Panc1 (cell line): ENCODE measurements around the gene SRCIN1. TPM values are rescaled to one million over a fixed set of nuclear protein-coding genes. Genes with fewer than 3 reads are reported as not detected.

Experiments
- ATAC-seq: fragments of 200-7000 bp; cut with Tn5 transposase; 2 replicates; pipeline ENCODE4 v1.9.1; 2020; ENCODE audit warnings: mild to moderate bottlenecking, moderate library complexity
- BruUV-seq: library from RNA; stranded (reverse); fragments of 400-500 nt; replicated peaks from 2 replicates; lab custom pipeline; 2021; lab: Mats Ljungman, UMichigan
- CTCF ChIA-PET: fragments of 300-600 bp; sonication (Branson Sonifier 250); formaldehyde crosslinking; loops from one replicate; lab custom pipeline; 2022; ENCODE audit warnings: antibody characterized with exemption; lab: Charles Lee
- POLR2A ChIA-PET: fragments of 300-600 bp; sonication (Branson Sonifier 250); formaldehyde crosslinking; loops from one replicate; lab custom pipeline; 2022; ENCODE audit warnings: antibody characterized with exemption; lab: Charles Lee
- DNase-seq: peaks from one replicate; pipeline ENCODE4 v3.0.0-alpha.2; 2010; ENCODE audit warnings: low read depth, low spot score
- H3K27ac ChIP-seq: 2 replicates; pipeline ENCODE4 v1.5.1; 2011; ENCODE audit warnings: mild to moderate bottlenecking, low read length, inconsistent platforms
- H3K27me3 ChIP-seq: fragments of 200-500 bp; sonication (Bioruptor generic); 2 replicates; pipeline ENCODE4 v1.6.0; 2014; ENCODE audit warnings: low read length, inconsistent platforms; ENCODE audit not compliant: control insufficient read depth, insufficient read depth
- H3K36me3 ChIP-seq: fragments of 200-500 bp; sonication (Bioruptor generic); 2 replicates; pipeline ENCODE4 v1.5.1; 2014; ENCODE audit warnings: inconsistent platforms, mild to moderate bottlenecking, low read length, moderate library complexity; ENCODE audit not compliant: control insufficient read depth, insufficient read depth
- H3K4me1 ChIP-seq: 2 replicates; pipeline ENCODE4 v1.5.1; 2011; ENCODE audit warnings: inconsistent platforms, mild to moderate bottlenecking, low read length, moderate library complexity; ENCODE audit not compliant: control insufficient read depth, insufficient read depth
- H3K4me3 ChIP-seq, 2 experiments: 2 replicates each; pipeline ENCODE4 v1.5.1; 2011 to 2012; ENCODE audit warnings: low read depth in 2 of 2, low read length in 2 of 2, mild to moderate bottlenecking in 2 of 2, inconsistent platforms in 1 of 2, moderate library complexity in 1 of 2
- H3K9me3 ChIP-seq: fragments of 200-500 bp; sonication (Bioruptor generic); 2 replicates; pipeline ENCODE4 v1.5.1; 2014; ENCODE audit warnings: low read depth, mild to moderate bottlenecking, inconsistent platforms, low read length, moderate library complexity; ENCODE audit not compliant: control insufficient read depth, insufficient read depth
- POLR2AphosphoS5 ChIP-seq: IDR thresholded peaks from 2 replicates; pipeline ENCODE4 v1.6.1; 2012; ENCODE audit warnings: mild to moderate bottlenecking, low read depth, low read length, moderate library complexity
- REST ChIP-seq, 2 experiments: IDR thresholded peaks; 2 replicates each; pipeline ENCODE4 v1.6.1; 2011 to 2012; ENCODE audit warnings: low read depth in 2 of 2, control low read depth in 1 of 2, low read length in 1 of 2, mild to moderate bottlenecking in 1 of 2, moderate library complexity in 1 of 2; ENCODE audit not compliant: insufficient read depth in 1 of 2
- SIN3A ChIP-seq: IDR thresholded peaks from 2 replicates; pipeline ENCODE4 v1.6.1; 2012; ENCODE audit warnings: low read depth, mild to moderate bottlenecking, low read length, moderate library complexity, borderline replicate concordance; ENCODE audit not compliant: insufficient read depth
- TCF7L2 ChIP-seq: IDR thresholded peaks from 2 replicates; pipeline ENCODE4 v1.6.1; 2011; ENCODE audit warnings: mild to moderate bottlenecking, low read depth, low read length, inconsistent platforms
- in situ Hi-C: cut with HindIII; loops from 2 replicates; pipeline ENCODE4 v1.10.0; 2016; ENCODE audit warnings: low sequenced_read_pairs, low pct_unique_long_range_greater_than_20kb
- intact Hi-C: fragments of 100-400 bp; cut with micrococcal nuclease; formaldehyde crosslinking; loops from one replicate; pipeline ENCODE4 v1.10.0; 2022; ENCODE audit not compliant: unreplicated experiment
- total RNA-seq: library from RNA; stranded (reverse); gene quantifications from one replicate; pipeline ENCODE4 v1.2.1, GENCODE V29; 2021; ENCODE audit not compliant: unreplicated experiment
- TF ChIP-seq, protein P1 (sequence below): fragments of 450-650 bp; IDR thresholded peaks from 2 replicates; pipeline ENCODE4 v1.5.1; 2017; ENCODE audit warnings: mild to moderate bottlenecking

SRCIN1 gene
- total RNA-seq, 1 experiment from 2014 or later = 12.8 TPM

GRCh38 chr17:38586788-38587187, 19.0 kb downstream of the SRCIN1 start:
- Histone ChIP-seq H3K4me3 (no peak overlapping the region), H3K4me1 (peaks cover 14% of the 10 kb centered on the region), H3K36me3 (no peaks in the 10 kb centered on the region), H3K27ac (no peak overlapping the region), H3K9me3 (no peaks in the 10 kb centered on the region), H3K27me3 (no peaks in the 10 kb centered on the region)
- TF ChIP-seq POLR2AphosphoS5 (no peak), TCF7L2 (no peak), SIN3A (no peak), REST (IDR thresholded peaks at IDR 0.05; ENCODE audit: insufficient read depth in 1 of 2, low read depth in 2 of 2, low read length in 1 of 2) (no peak)
- TF ChIP-seq, protein P1, sequence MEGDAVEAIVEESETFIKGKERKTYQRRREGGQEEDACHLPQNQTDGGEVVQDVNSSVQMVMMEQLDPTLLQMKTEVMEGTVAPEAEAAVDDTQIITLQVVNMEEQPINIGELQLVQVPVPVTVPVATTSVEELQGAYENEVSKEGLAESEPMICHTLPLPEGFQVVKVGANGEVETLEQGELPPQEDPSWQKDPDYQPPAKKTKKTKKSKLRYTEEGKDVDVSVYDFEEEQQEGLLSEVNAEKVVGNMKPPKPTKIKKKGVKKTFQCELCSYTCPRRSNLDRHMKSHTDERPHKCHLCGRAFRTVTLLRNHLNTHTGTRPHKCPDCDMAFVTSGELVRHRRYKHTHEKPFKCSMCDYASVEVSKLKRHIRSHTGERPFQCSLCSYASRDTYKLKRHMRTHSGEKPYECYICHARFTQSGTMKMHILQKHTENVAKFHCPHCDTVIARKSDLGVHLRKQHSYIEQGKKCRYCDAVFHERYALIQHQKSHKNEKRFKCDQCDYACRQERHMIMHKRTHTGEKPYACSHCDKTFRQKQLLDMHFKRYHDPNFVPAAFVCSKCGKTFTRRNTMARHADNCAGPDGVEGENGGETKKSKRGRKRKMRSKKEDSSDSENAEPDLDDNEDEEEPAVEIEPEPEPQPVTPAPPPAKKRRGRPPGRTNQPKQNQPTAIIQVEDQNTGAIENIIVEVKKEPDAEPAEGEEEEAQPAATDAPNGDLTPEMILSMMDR = no peak
- ChIA-PET CTCF (no interaction called here), POLR2A (no interaction called here)
- intact Hi-C loops (no loop called here), in situ Hi-C loops (no loop called here)
- no TSS peak for BruUV-seq
- no peak for DNase-seq
- no peak for ATAC-seq

DNA sequence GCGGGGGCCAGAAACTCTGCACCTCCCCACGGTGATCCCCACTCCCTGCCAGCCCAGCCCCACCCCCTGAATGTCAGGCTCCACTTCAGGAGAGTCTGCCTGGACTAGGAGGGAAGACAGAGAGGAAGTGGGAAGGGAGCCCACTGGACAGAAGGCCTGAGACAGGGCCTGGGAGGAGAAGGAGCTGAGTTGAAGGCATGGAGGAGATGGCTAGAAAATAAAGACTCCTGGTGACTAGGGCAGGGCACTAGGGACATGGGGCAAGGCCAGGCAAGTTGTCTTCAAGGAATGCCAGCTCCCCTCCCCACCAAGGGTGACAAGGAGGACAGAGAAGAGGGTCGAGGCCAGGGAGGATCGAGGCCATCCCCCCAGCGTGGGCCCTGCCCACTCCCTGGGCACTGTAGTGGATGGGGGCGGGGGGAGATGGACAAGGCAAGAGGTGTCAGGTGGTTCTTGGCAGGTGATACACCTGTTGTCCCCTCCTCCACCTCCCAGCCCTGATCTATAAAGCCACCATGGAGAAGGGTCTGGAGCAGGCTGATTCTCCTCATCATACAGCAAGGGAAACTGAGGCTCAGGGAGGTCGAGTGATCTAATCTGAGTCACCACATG, 19.7 kb downstream of the SRCIN1 start:
- CTCF ChIA-PET = interaction anchor here (1.5 kb wide), 1 partner anchor 77 kb away, joined by 3 read pairs; no protein-coding TSS in a partner anchor
- intact Hi-C loops = no loop called here
- POLR2A ChIA-PET = no interaction called here

More for the DNA sequence above, 19.7 kb downstream of the SRCIN1 start:
- no peaks in the 10 kb centered on the region for H3K9me3 ChIP-seq
- DNase-seq (no peak), ATAC-seq (no peak)
- no peaks in the 10 kb centered on the region for H3K27me3 ChIP-seq
- in situ Hi-C loops = no loop called here
- no TSS peak for BruUV-seq
- TF ChIP-seq, protein P1 = no peak
- TF ChIP-seq TCF7L2 (no peak), REST (IDR thresholded peaks at IDR 0.05; ENCODE audit: insufficient read depth in 1 of 2, low read depth in 2 of 2, low read length in 1 of 2) (no peak), POLR2AphosphoS5 (no peak), SIN3A (no peak)
- H3K27ac ChIP-seq = no peak overlapping the region
- H3K36me3 ChIP-seq = no peaks in the 10 kb centered on the region
- peaks cover 6% of the 10 kb centered on the region for H3K4me1 ChIP-seq
- H3K4me3 ChIP-seq = no peak overlapping the region
